ENCODE measurements around the gene CNTNAP5.
"Not testable (repeated sequence)": the region's sequence is repeated elsewhere in the genome, so short reads cannot be mapped to it uniquely, and the experiment has no call there.

CNTNAP5 gene

DNA sequence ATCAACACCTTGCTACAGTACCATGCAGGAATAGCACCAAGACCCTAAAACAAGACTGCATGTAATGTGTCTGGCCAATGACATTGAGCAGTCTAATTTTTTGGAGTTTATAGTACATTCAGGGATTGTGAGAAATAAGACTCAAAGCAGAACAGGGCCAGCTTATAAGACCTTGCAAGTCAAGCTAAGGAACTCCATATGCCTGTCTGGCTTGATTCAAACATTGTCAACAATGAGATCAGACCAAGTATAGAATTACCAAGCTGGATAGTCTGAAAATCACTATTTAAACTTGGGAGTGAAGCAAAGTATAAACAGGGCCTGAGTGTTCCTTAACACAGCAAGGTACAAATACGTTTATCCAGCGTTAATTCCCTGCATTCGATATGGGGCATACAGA lies 370.9 kb downstream of the CNTNAP5 start:
- DNase-seq = no peak
- intact Hi-C loops (cut with DNase I) = no loop called here

DNA sequence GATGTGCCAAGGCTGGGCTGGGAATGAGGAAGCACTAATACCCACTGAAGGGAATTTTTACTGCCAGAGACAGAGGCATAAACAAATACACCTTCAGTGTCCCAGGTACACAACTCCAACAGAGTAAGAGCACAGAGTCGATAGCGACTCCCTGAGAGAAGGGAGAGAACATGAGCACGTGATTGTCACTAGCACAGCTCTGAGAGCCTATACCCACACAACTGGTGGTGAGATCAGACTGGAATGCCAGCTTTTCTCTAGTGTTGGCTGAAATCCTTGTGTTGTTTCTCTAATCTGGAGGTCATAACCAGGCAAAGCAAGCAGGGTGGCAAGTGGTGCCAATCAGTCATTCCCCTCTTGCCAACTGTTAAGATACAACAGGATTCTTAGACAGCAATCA lies 377.2 kb downstream of the CNTNAP5 start:
- no peak for DNase-seq
- intact Hi-C loops (cut with DNase I) = no loop called here

DNA sequence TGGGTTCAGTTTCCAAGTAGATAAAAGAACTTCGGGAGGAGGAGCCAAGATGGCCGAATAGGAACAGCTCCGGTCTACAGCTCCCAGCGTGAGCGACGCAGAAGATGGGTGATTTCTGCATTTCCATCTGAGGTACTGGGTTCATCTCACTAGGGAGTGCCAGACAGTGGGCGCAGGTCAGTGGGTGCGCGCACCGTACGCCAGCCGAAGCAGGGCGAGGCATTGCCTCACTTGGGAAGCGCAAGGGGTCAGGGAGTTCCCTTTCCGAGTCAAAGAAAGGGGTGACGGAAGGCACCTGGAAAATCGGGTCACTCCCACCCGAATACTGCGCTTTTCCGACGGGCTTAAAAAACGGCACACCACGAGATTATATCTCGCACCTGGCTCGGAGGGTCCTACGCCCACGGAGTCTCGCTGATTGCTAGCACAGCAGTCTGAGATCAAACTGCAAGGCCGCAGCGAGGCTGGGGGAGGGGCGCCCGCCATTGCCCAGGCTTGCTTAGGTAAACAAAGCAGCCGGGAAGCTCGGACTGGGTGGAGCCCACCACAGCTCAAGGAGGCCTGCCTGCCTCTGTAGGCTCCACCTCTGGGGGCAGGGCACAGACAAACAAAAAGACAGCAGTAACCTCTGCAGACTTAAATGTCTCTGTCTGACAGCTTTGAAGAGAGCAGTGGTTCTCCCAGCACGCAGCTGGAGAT lies 382.9 kb downstream of the CNTNAP5 start:
- intact Hi-C loops (cut with DNase I); DNase-seq: not testable (repeated sequence)

DNA sequence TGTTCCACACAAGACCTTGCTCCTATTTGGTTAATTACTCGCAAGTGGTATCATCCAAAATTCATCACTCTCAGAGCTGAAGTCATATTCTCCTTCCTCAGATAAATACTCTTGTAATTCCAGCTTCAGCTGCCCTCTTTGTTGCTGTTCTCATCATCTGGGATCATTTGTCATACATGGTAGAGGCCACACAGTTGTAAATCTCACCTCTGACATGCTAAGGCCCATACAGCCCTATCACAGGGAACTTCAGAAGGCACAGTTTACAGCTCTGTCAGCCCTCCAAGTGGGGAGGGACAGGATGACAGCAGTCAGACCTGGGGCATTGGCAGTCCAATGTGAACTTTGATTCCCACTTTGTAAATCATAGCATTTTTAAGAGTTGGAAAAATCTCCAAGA lies 399.0 kb downstream of the CNTNAP5 start:
- intact Hi-C loops (cut with DNase I) = no loop called here
- no peak for DNase-seq

DNA sequence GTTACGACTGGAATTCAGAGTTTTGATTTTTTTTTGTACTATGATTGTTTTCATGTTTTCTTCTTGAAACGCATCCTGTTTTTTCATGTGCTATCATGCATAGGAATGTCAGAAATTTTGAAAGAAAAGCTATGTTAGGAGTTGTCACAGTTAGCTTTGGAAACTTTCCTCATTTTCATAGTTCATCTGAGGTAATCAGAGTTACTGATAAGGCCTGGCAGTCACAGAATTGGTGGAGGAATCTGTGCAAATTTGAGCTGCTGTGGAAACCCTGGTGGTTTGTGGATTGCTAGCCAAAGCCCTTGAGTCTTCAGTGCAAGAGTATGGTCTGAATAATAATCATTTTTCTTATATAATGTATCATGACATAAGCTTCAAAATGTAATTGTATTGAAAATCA lies 401.0 kb downstream of the CNTNAP5 start:
- DNase-seq = no peak
- intact Hi-C loops (cut with DNase I) = no loop called here

DNA sequence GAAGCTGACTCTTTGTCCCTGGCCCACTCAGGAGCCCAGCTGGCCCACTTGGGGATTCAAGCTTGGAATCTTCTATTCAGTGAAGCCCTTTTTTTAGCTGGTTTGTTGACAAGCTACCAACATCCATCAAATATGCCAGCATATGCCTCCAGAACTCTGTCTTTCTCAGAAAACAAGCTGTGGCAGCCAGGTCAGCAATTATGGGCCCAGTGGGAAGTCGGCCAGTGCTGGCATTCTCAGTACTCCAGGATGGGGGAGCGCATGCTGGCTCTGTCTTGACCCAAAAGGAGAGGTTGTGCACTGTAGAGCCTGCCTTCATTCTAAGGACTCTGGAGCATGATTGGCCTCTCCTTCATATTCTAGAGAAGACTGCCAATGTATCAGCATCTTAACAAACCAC lies 401.5 kb downstream of the CNTNAP5 start:
- intact Hi-C loops (cut with DNase I) = no loop called here
- DNase-seq = peak in 6 of 10 donors; percentile 17 to 83 (median 32)

DNA sequence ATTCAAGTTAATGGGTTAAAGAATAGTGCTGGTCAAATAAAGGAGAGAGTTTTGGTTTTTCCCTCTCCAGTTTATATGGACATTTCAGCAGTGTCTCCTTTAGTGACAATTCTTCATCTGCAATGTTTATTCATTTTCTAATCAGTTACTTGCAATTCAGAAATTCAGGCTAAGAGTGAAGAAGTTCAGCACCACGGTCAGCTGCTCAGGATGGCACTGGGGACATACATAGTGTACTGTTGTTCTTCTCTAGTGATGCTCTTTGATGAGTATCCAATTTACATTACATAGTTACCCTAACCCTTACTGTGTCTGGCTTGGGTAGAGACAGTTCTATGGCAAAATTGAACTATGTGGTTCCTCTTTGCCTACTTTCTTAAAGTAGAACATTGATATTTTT lies 412.7 kb downstream of the CNTNAP5 start:
- no peak for DNase-seq
- intact Hi-C loops (cut with DNase I) = no loop called here

DNA sequence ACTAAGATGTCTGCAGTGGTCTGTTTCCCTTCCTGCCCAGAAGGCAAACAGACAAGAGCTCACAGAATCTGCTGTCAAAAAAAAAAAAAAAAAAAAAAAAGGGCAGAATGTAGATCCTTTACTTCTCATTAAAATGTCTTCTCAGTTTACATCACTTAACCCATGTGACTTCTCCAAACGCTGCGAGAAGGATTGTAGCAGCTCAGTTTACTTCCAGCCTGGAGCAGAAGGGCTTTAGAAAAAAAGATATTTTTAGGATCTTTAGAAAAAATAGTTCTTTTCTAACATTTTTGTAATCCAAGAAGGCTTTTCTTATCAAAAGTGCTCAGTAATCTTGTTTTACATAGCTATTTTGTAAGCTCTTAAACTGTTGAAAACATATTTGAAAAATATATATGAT lies 425.4 kb downstream of the CNTNAP5 start:
- intact Hi-C loops (cut with DNase I) = no loop called here

DNA sequence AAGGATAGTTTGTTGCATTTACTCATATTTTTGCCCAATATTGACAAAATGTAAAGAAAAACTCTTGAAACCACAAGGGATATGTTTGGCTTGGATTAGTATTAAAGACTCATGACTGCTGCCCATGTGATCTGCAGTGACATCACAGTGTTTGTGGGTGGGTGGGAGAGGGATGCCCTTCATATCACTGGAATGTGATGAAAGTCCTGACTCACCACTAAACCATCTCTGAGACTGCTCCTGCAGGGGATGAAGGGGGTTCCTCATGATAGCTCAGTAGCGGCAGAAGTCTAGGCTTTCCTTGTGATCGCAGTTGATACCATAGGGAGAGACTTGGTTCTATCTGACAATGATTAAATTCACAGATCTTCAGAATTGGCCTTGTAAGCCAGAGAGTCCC lies 451.2 kb downstream of the CNTNAP5 start:
- DNase-seq = no peak
- intact Hi-C loops (cut with DNase I) = no loop called here

More for the DNA sequence above, 425.4 kb downstream of the CNTNAP5 start:
- no peak for DNase-seq

DNA sequence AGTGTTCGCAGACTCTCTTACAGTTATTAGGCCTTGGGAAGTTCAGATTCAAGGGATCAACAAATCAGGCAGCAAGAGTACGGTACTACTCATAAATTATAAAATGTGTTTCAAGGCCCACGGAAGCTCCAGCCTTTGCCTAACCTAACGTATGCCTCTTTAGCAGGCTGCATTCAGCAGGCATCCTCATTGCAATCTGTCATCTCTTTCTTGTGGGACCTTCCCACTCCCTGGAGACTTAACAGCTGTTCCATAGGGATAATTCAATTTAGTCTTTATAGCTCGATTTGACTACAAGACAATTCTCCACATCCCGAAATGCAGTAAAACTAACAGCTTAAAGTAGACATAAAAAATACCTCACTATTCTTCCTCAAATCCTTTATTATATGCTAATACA lies 453.7 kb downstream of the CNTNAP5 start:
- DNase-seq = no peak
- intact Hi-C loops (cut with DNase I) = no loop called here

DNA sequence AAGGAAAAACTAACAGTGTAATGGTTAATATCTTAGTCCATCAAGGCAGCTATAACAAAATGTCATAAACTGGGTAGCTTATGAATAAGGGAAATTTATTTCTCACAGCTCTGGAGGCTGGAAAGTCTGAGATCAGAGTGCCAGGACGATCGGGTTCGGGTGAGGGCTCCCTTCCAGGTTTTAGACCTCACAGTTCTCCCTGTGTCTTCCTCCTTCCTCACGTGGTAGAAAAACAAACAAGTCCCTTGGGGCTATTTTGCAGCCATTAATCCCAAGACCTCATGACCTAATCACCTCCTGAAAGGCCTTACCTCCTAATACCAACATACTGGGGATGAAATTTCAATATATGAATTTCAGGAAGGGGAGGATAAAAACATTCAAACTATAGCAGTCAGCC lies 455.9 kb downstream of the CNTNAP5 start:
- intact Hi-C loops (cut with DNase I) = no loop called here
- no peak for DNase-seq

DNA sequence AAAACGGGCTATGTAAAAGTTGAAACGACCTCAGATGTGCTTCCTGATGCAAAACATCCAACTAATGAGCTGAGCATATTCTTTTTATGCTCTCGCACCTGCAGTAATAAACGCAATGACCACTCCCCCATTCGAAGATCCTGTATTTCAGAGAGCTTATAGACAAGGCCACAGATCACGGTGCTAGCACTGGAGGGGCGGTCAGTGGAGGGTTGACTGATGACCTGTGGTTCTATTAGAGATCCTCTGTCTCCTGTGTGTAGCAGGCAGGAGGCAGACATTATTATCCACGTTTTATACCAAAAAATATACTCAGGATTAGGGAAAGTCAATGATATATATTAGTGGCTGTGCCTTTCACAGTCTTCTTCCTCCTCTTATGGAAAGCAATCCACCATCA lies 457.0 kb downstream of the CNTNAP5 start:
- DNase-seq = no peak
- intact Hi-C loops (cut with DNase I) = no loop called here

DNA sequence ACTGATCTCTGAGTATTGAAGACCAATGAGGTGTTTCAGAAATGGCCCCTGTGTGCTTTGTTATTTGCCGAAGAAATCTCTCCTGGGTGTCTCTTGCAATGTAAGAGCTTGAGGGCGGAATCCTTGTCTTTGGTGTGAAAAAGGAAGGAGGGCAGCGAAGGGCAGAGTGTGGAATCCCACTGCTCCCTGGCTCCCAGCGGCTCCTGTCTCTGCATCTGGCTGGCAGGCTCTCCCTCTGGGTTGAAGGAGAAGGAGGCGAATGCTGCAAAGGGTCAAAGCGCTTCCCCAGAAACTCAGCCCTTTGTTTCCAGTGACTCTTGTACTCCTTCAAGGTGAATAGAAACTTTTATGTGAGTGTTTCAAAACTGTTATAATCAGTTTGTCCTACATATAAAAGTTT lies 457.5 kb downstream of the CNTNAP5 start:
- DNase-seq = no peak
- intact Hi-C loops (cut with DNase I) = no loop called here

DNA sequence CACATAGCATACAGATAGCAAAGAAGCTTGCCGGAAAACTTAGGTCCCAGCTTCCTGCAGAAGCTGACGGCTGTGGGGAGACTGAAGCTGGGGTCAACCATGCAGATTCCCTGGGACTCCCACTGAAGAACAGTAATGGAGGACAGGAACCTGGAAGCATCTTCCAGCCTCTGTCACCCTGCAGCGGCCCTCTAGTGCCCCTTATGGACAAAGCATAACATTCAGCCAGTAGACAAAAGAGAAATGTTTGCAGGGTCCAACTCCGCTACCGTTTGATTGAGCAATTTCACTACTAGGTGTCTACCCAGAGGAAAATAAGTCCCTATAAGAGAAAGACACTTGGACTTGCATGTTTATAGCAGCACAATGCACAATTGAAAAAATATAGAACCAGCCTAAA lies 460.6 kb downstream of the CNTNAP5 start:
- intact Hi-C loops (cut with DNase I) = no loop called here
- no peak for DNase-seq

DNA sequence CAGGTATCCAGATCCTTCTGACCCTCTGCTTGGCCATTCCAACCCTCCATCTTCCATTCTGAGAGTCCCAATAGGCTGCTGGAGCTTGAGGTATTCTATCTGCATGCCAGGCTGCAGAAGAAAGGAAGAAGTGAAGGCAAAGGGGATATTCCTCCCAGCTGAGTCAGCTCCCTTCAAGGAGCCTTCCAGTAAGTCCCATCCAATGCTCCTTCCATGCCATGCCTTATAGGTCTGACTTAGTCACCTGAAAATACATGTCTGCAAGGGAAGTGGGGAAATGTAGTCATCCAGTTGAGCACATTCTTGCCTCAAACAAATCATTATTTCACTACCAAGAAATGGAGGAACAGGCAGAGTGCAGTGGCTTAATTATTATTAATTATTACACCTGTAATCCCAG lies 464.6 kb downstream of the CNTNAP5 start:
- intact Hi-C loops (cut with DNase I) = no loop called here
- DNase-seq = no peak

DNA sequence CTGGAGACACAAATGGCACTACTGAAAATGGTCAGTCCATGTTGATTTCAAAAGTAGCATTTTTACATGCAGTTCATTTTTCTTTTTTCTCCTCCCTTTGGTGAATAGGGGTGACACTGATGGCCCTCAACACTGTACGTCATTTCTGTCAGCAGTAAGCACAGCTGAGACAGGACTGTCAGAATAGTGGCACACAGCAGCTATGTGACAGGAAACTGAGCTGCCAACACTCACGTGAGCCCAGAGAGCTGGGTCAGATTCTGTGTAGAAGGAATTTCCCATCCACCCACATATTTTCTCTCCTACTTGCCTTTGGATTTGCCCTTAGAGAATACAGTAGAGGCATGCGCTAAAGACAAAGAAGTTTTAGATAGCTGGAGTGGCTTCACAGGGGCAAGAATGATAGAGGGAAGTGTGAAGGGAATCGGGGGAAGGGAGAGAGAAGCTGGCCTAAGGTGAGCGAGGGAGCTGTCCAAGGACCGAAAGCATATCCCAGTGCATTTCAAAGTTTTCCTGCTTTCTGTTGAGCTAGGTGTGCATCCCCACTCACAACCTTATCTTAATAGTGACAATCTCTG lies 476.6 kb downstream of the CNTNAP5 start:
- DNase-seq = no peak
- intact Hi-C loops (cut with DNase I) = no loop called here

DNA sequence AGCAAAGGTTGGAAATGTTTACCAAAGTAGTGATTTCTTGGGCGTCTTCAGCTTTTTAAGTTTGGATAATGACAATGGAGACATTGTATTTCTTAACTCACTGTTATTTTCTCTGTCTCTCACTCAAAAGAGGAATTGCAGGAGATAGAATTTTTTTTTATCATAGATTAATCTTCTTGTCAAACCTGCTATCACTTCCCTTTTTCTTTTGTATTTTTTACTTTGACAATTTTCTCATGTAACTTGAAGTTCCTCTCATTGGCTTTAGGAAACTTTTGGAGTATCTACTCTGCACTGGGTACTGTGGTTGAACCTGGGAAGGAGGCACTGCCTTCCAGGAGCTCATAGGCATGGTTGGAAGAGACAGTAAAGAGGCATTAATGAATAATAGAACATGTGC lies 489.1 kb downstream of the CNTNAP5 start:
- DNase-seq = no peak
- intact Hi-C loops (cut with DNase I) = no loop called here

DNA sequence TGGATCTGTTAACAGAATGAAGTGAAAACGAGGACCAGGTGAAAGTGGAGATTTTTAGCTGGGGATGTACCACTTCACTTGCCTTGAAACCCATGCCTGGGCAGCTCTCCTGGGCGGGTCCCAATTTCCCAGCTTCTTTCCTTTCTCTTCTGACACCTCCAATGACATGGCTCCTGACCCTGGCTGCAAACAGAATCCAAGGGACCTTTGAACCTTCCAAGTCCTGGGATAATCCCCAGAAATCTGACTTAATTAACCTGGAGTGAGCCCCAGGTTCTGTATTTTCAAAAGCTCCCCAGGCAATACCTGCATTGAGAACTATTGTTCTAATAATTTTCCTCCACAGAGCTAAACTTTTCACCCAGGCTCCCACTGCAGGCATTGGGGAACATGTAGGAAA lies 495.9 kb downstream of the CNTNAP5 start:
- DNase-seq = no peak
- intact Hi-C loops (cut with DNase I) = no loop called here

DNA sequence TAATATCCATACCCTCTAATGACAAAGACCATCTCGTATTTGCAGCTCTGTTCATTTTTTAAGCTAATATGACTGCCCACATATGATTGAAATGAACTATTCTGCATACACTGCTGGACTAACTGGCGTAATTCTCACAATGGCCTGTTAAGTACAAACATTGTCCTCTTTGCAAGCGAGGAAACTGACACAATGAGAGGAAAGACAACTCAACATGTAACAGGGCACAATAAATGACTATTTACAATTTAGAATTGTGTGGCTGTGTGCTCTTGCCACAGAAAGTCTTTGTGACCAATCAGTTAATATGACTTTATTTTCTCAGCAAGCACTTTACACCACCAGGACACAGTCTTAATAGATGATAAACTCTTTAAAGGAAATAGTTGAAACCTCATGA lies 498.0 kb downstream of the CNTNAP5 start:
- DNase-seq = no peak
- intact Hi-C loops (cut with DNase I) = no loop called here

DNA sequence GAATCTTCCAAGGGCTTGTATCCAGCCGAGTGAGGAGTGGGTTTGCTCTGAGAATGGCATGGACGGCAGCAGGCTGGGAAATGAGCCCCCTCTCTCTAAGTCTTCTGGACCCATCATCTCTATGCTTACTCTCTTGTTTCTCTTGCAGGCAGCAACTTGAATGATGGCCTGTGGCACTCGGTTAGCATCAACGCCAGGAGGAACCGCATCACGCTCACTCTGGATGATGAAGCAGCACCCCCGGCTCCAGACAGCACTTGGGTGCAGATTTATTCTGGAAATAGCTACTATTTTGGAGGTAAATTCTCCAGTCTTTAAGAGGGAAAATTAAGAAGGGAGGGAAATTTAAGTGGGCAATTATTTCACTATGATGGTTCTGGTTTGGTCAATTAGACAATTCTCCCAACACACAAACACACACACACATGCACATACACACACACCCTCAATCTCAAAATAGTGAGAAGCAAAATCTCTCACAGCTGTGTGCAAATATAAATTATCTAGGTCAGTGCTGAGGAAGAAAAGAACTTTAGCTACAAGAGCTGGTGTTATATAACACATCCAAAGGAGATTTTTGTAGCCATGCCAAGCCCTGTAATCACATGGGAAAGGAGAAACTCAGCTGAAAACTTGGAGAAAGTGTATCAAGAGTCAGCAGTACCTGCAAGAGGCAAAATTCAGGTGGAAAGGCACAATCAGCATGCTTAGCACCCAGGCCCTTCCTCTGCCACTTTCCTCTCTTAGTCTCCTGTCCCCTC lies 499.2 kb downstream of the CNTNAP5 start:
- intact Hi-C loops (cut with DNase I) = no loop called here
- DNase-seq = peak in 6 of 10 donors; percentile 26 to 88 (median 46)

DNA sequence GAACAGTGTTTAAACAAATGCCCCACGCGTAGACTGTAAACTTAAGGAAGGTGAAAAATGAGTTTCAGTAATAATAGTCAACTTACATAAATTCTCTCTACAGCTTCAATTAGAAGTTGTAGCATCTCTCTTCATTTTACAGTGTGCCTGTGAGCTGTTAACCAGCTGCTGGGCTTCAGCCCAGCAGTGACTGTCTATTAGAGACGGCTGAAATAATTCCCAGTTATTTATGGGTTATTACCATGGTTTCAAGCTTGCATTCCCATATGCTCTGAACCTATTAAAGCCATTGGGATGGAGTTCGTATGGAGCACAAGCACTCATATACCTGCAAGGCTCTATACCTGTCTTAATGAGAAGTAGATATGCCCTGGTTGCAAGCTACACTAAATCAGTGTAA lies 501.1 kb downstream of the CNTNAP5 start:
- no peak for DNase-seq
- intact Hi-C loops (cut with DNase I) = no loop called here

DNA sequence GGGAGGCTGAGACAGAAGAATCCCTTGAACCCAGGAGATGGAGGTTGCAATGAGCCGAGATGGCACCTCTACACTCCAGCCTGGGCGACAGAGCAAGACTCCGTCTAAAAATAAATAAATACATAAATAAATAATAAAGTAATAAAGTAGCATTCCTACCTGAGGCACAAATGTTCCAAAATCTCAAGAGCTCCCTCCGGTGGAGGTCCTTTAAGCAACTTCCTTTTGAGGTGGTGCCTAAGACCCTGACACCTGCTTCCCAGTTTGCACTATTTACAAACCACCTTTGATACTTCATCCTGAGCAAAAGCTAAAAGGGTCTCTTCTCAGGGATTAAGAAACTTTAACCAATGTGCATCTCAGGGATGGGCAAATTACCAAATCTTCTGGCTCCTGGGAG lies 505.1 kb downstream of the CNTNAP5 start:
- intact Hi-C loops (cut with DNase I) = no loop called here
- no peak for DNase-seq

Data from posterior cingulate gyrus (tissue), 11 donors.